Pons (tissue), 1 donor: ENCODE data around the gene IPO4.
A peak's percentile ranks its signal among the peaks of the same experiment; 100 is the strongest.

Source experiments
- DNase-seq: peaks from one replicate; pipeline ENCODE4 v3.0.0-alpha.2; 2016; ENCODE audit warnings: low spot score

IPO4 gene

GRCh38 chr14:24194873-24195185, 6.2 kb upstream of the IPO4 start:
- DNase-seq = no peak

GRCh38 chr14:24194186-24194872, 5.7 kb upstream of the IPO4 start:
- no peak for DNase-seq

GRCh38 chr14:24192933-24193332, 4.3 kb upstream of the IPO4 start:
- no peak for DNase-seq

- no peak for DNase-seq
These were observed 1.8 kb upstream of the IPO4 start for GRCh38 chr14:24190416-24190815.

GRCh38 chr14:24189460-24189859, 844 bp upstream of the IPO4 start:
- no peak for DNase-seq

- no peak for DNase-seq
These were observed 401 bp upstream of the IPO4 start for GRCh38 chr14:24189059-24189375.

- DNase-seq = no peak
These were observed 1.1 kb downstream of the IPO4 start for GRCh38 chr14:24187539-24187915.

GRCh38 chr14:24186831-24187538, 1.6 kb downstream of the IPO4 start:
- no peak for DNase-seq

GRCh38 chr14:24185741-24186140, 2.9 kb downstream of the IPO4 start:
- DNase-seq = no peak

GRCh38 chr14:24185026-24185425, 3.6 kb downstream of the IPO4 start:
- no peak for DNase-seq

- DNase-seq = no peak
These were observed 4.3 kb downstream of the IPO4 start for GRCh38 chr14:24184104-24184970.

GRCh38 chr14:24183014-24183481, 5.6 kb downstream of the IPO4 start:
- DNase-seq = no peak

GRCh38 chr14:24182110-24182882, 6.3 kb downstream of the IPO4 start:
- no peak for DNase-seq

- no peak for DNase-seq
These were observed 7.1 kb downstream of the IPO4 start for GRCh38 chr14:24181371-24182077.

GRCh38 chr14:24179961-24180796, 8.4 kb downstream of the IPO4 start:
- DNase-seq = peak; percentile 91

- DNase-seq = no peak
These were observed 9.2 kb downstream of the IPO4 start for GRCh38 chr14:24179294-24179960.

- DNase-seq = no peak
These were observed 10.0 kb downstream of the IPO4 start for GRCh38 chr14:24178399-24179178.

GRCh38 chr14:24177891-24178290, 10.7 kb downstream of the IPO4 start:
- DNase-seq = no peak
